ENCODE results near the gene IKZF2.

- TF ChIP-seq CTCF (conservative IDR thresholded peaks at IDR 0.05; ENCODE audit: low read length) (no peak), EZH2phosphoT487 (IDR thresholded peaks at IDR 0.05; ENCODE audit: borderline replicate concordance, low read depth, low read length) (no peak)
Observed at GRCh38 chr2:213137064-213137463, 14.3 kb downstream of the IKZF2 start.

Measured in OCI-LY7 (cell line).